Panc1 (cell line): ENCODE measurements around the gene IFNAR2. TPM values are rescaled to one million over a fixed set of nuclear protein-coding genes. Genes with fewer than 3 reads are reported as not detected.

Source experiments
- ATAC-seq: fragments of 200-7000 bp; cut with Tn5 transposase; 2 replicates; pipeline ENCODE4 v1.9.1; 2020; ENCODE audit warnings: mild to moderate bottlenecking, moderate library complexity
- BruUV-seq: library from RNA; stranded (reverse); fragments of 400-500 nt; replicated peaks from 2 replicates; lab custom pipeline; 2021; lab: Mats Ljungman, UMichigan
- CTCF ChIA-PET: fragments of 300-600 bp; sonication (Branson Sonifier 250); formaldehyde crosslinking; loops from one replicate; lab custom pipeline; 2022; ENCODE audit warnings: antibody characterized with exemption; lab: Charles Lee
- POLR2A ChIA-PET: fragments of 300-600 bp; sonication (Branson Sonifier 250); formaldehyde crosslinking; loops from one replicate; lab custom pipeline; 2022; ENCODE audit warnings: antibody characterized with exemption; lab: Charles Lee
- DNase-seq: peaks from one replicate; pipeline ENCODE4 v3.0.0-alpha.2; 2010; ENCODE audit warnings: low read depth, low spot score
- H3K27ac ChIP-seq: 2 replicates; pipeline ENCODE4 v1.5.1; 2011; ENCODE audit warnings: mild to moderate bottlenecking, low read length, inconsistent platforms
- H3K27me3 ChIP-seq: fragments of 200-500 bp; sonication (Bioruptor generic); 2 replicates; pipeline ENCODE4 v1.6.0; 2014; ENCODE audit warnings: low read length, inconsistent platforms; ENCODE audit not compliant: control insufficient read depth, insufficient read depth
- H3K36me3 ChIP-seq: fragments of 200-500 bp; sonication (Bioruptor generic); 2 replicates; pipeline ENCODE4 v1.5.1; 2014; ENCODE audit warnings: inconsistent platforms, mild to moderate bottlenecking, low read length, moderate library complexity; ENCODE audit not compliant: control insufficient read depth, insufficient read depth
- H3K4me1 ChIP-seq: 2 replicates; pipeline ENCODE4 v1.5.1; 2011; ENCODE audit warnings: inconsistent platforms, mild to moderate bottlenecking, low read length, moderate library complexity; ENCODE audit not compliant: control insufficient read depth, insufficient read depth
- H3K4me3 ChIP-seq, 2 experiments: 2 replicates each; pipeline ENCODE4 v1.5.1; 2011 to 2012; ENCODE audit warnings: low read depth in 2 of 2, low read length in 2 of 2, mild to moderate bottlenecking in 2 of 2, inconsistent platforms in 1 of 2, moderate library complexity in 1 of 2
- H3K9me3 ChIP-seq: fragments of 200-500 bp; sonication (Bioruptor generic); 2 replicates; pipeline ENCODE4 v1.5.1; 2014; ENCODE audit warnings: low read depth, mild to moderate bottlenecking, inconsistent platforms, low read length, moderate library complexity; ENCODE audit not compliant: control insufficient read depth, insufficient read depth
- POLR2AphosphoS5 ChIP-seq: IDR thresholded peaks from 2 replicates; pipeline ENCODE4 v1.6.1; 2012; ENCODE audit warnings: mild to moderate bottlenecking, low read depth, low read length, moderate library complexity
- SIN3A ChIP-seq: IDR thresholded peaks from 2 replicates; pipeline ENCODE4 v1.6.1; 2012; ENCODE audit warnings: low read depth, mild to moderate bottlenecking, low read length, moderate library complexity, borderline replicate concordance; ENCODE audit not compliant: insufficient read depth
- TCF7L2 ChIP-seq: IDR thresholded peaks from 2 replicates; pipeline ENCODE4 v1.6.1; 2011; ENCODE audit warnings: mild to moderate bottlenecking, low read depth, low read length, inconsistent platforms
- in situ Hi-C: cut with HindIII; loops from 2 replicates; pipeline ENCODE4 v1.10.0; 2016; ENCODE audit warnings: low sequenced_read_pairs, low pct_unique_long_range_greater_than_20kb
- intact Hi-C: fragments of 100-400 bp; cut with micrococcal nuclease; formaldehyde crosslinking; loops from one replicate; pipeline ENCODE4 v1.10.0; 2022; ENCODE audit not compliant: unreplicated experiment
- total RNA-seq: library from RNA; stranded (reverse); gene quantifications from one replicate; pipeline ENCODE4 v1.2.1, GENCODE V29; 2021; ENCODE audit not compliant: unreplicated experiment
- TF ChIP-seq, protein P1 (sequence below), 2 experiments: IDR thresholded peaks; 2 replicates each; pipeline ENCODE4 v1.6.1; 2011 to 2012; ENCODE audit warnings: low read depth in 2 of 2, control low read depth in 1 of 2, low read length in 1 of 2, mild to moderate bottlenecking in 1 of 2, moderate library complexity in 1 of 2; ENCODE audit not compliant: insufficient read depth in 1 of 2
- TF ChIP-seq, protein P2 (sequence below): fragments of 450-650 bp; IDR thresholded peaks from 2 replicates; pipeline ENCODE4 v1.5.1; 2017; ENCODE audit warnings: mild to moderate bottlenecking

Gene IFNAR2
- total RNA-seq, 1 experiment from 2014 or later = 18.2 TPM

DNA sequence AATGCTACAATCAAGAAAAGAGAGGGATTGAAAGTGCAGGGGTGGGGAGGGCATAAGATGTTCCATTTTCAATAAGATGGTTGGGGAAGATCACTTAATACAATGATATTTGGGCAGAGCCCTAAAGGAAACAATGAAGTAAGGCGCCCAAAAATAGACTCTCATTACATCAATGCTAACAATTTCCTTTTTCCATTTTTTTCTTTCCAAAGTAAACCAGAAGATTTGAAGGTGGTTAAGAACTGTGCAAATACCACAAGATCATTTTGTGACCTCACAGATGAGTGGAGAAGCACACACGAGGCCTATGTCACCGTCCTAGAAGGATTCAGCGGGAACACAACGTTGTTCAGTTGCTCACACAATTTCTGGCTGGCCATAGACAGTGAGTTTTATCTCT, 16.8 kb downstream of the IFNAR2 start:
- intact Hi-C loops (no loop called here), in situ Hi-C loops (no loop called here)
- Histone ChIP-seq H3K27ac (no peak overlapping the region), H3K36me3 (peaks cover 14% of the 10 kb centered on the region), H3K4me1 (no peaks in the 10 kb centered on the region), H3K27me3 (no peaks in the 10 kb centered on the region), H3K4me3 (no peak overlapping the region), H3K9me3 (no peaks in the 10 kb centered on the region)
- TF ChIP-seq, protein P1, sequence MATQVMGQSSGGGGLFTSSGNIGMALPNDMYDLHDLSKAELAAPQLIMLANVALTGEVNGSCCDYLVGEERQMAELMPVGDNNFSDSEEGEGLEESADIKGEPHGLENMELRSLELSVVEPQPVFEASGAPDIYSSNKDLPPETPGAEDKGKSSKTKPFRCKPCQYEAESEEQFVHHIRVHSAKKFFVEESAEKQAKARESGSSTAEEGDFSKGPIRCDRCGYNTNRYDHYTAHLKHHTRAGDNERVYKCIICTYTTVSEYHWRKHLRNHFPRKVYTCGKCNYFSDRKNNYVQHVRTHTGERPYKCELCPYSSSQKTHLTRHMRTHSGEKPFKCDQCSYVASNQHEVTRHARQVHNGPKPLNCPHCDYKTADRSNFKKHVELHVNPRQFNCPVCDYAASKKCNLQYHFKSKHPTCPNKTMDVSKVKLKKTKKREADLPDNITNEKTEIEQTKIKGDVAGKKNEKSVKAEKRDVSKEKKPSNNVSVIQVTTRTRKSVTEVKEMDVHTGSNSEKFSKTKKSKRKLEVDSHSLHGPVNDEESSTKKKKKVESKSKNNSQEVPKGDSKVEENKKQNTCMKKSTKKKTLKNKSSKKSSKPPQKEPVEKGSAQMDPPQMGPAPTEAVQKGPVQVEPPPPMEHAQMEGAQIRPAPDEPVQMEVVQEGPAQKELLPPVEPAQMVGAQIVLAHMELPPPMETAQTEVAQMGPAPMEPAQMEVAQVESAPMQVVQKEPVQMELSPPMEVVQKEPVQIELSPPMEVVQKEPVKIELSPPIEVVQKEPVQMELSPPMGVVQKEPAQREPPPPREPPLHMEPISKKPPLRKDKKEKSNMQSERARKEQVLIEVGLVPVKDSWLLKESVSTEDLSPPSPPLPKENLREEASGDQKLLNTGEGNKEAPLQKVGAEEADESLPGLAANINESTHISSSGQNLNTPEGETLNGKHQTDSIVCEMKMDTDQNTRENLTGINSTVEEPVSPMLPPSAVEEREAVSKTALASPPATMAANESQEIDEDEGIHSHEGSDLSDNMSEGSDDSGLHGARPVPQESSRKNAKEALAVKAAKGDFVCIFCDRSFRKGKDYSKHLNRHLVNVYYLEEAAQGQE (IDR thresholded peaks at IDR 0.05; ENCODE audit: insufficient read depth in 1 of 2, low read depth in 2 of 2, low read length in 1 of 2) = no peak
- TF ChIP-seq SIN3A = no peak
- TF ChIP-seq TCF7L2 = no peak
- TF ChIP-seq POLR2AphosphoS5 = no peak
- TF ChIP-seq, protein P2, sequence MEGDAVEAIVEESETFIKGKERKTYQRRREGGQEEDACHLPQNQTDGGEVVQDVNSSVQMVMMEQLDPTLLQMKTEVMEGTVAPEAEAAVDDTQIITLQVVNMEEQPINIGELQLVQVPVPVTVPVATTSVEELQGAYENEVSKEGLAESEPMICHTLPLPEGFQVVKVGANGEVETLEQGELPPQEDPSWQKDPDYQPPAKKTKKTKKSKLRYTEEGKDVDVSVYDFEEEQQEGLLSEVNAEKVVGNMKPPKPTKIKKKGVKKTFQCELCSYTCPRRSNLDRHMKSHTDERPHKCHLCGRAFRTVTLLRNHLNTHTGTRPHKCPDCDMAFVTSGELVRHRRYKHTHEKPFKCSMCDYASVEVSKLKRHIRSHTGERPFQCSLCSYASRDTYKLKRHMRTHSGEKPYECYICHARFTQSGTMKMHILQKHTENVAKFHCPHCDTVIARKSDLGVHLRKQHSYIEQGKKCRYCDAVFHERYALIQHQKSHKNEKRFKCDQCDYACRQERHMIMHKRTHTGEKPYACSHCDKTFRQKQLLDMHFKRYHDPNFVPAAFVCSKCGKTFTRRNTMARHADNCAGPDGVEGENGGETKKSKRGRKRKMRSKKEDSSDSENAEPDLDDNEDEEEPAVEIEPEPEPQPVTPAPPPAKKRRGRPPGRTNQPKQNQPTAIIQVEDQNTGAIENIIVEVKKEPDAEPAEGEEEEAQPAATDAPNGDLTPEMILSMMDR = no peak
- no TSS peak for BruUV-seq
- ATAC-seq (no peak), DNase-seq (no peak)
- CTCF ChIA-PET = no interaction called here
- POLR2A ChIA-PET = interaction anchor here (0.7 kb wide), 1 partner anchor 419 kb away, joined by 12 read pairs; no protein-coding TSS in a partner anchor

DNA sequence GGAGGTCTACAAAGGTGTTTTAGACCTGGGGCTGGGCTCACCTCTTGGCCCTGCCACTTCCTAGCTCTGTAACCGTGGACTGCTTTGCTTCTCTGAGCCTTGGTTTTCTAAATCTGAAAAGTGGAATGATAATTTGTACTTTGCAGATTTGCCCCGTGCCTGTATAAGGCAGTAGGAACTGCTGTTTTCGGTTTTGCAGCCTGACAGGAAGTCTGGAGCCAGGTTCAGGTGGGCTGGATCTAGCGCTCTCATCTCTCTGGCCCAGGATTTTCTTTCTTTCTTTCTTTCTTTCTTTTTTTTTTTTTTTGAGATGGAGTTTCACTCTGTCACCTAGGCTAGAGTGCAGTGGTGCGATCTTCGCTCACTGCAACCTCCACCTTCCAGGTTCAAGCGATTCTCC, 17.2 kb downstream of the IFNAR2 start:
- in situ Hi-C loops (no loop called here), intact Hi-C loops (no loop called here)
- H3K4me3 ChIP-seq = no peak overlapping the region
- H3K36me3 ChIP-seq = peaks cover 14% of the 10 kb centered on the region
- ChIA-PET POLR2A (interaction anchor here (0.7 kb wide), 1 partner anchor 418 kb away, joined by 12 read pairs; no protein-coding TSS in a partner anchor), CTCF (no interaction called here)
- no peaks in the 10 kb centered on the region for H3K9me3 ChIP-seq
- no peak for ATAC-seq
- no peaks in the 10 kb centered on the region for H3K27me3 ChIP-seq
- no peak overlapping the region for H3K27ac ChIP-seq
- BruUV-seq = no TSS peak
- DNase-seq = no peak
- H3K4me1 ChIP-seq = no peaks in the 10 kb centered on the region
- TF ChIP-seq SIN3A = no peak
- TF ChIP-seq TCF7L2 = no peak
- TF ChIP-seq, protein P1 (IDR thresholded peaks at IDR 0.05; ENCODE audit: insufficient read depth in 1 of 2, low read depth in 2 of 2, low read length in 1 of 2) = no peak
- TF ChIP-seq, protein P2 = no peak
- no peak for TF ChIP-seq POLR2AphosphoS5
